Immature natural killer cell (primary cell): ENCODE results near the gene STAB2. TPM values are rescaled to one million over a fixed set of nuclear protein-coding genes. Genes with fewer than 3 reads are reported as not detected.

ENCODE experiments used
- DNase-seq, 3 donors: peaks; one replicate each; pipeline ENCODE4 v3.0.0; 2022; ENCODE audit warnings: mixed read lengths in 1 of 3
- H3K27ac Mint-ChIP-seq, 6 donors: one replicate each; pipeline ENCODE4 v1.8.0; 2020; ENCODE audit warnings: mixed read lengths in 6 of 6, mild to moderate bottlenecking in 5 of 6, inconsistent platforms in 4 of 6, moderate library complexity in 3 of 6
- H3K27me3 Mint-ChIP-seq, 3 donors: one replicate each; pipeline ENCODE4 v1.8.0; 2020 to 2021; ENCODE audit warnings: low read depth in 3 of 3, mild to moderate bottlenecking in 3 of 3, mixed read lengths in 3 of 3, moderate library complexity in 3 of 3, inconsistent platforms in 1 of 3
- H3K36me3 Mint-ChIP-seq, 3 donors: one replicate each; pipeline ENCODE4 v1.8.0; 2020; ENCODE audit warnings: mixed read lengths in 3 of 3, inconsistent platforms in 2 of 3, mild to moderate bottlenecking in 2 of 3
- H3K4me1 Mint-ChIP-seq, 2 donors: one replicate each; pipeline ENCODE4 v1.8.0; 2020; ENCODE audit warnings: inconsistent platforms in 2 of 2, mild to moderate bottlenecking in 2 of 2, mixed read lengths in 2 of 2, moderate library complexity in 1 of 2
- H3K4me3 Mint-ChIP-seq, 5 donors: one replicate each; pipeline ENCODE4 v1.8.0; 2020; ENCODE audit warnings: mild to moderate bottlenecking in 5 of 5, mixed read lengths in 5 of 5, inconsistent platforms in 3 of 5, moderate library complexity in 3 of 5
- H3K9me3 Mint-ChIP-seq, 6 donors: one replicate each; pipeline ENCODE4 v1.8.0; 2020; ENCODE audit warnings: mild to moderate bottlenecking in 6 of 6, mixed read lengths in 6 of 6, inconsistent platforms in 4 of 6, moderate library complexity in 3 of 6
- polyA plus RNA-seq, 3 donors: library from polyadenylated mRNA; unstranded; fragments of 300-500 nt; fragmentation: Illumina TruSeq; gene quantifications; one replicate each; pipeline ENCODE4 v1.2.3, GENCODE V29; 2021

Gene STAB2
- polyA plus RNA-seq, 3 donors from 2014 or later: not detected

- Mint-ChIP-seq H3K4me3 (no peak overlapping the region), H3K9me3 (no peaks in the 10 kb centered on the region), H3K36me3 (peaks cover 0 to 7% (median 0%) of the 10 kb centered on the region in 3 donors)
Measured at GRCh38 chr12:103812789-103813188, 225.7 kb downstream of the STAB2 start.

GRCh38 chr12:103813426-103813825 lies 226.4 kb downstream of the STAB2 start:
- DNase-seq: no peak
- Mint-ChIP-seq H3K4me1 (no peaks in the 10 kb centered on the region), H3K4me3 (no peak overlapping the region), H3K27me3 (peaks cover 0 to 4% (median 0%) of the 10 kb centered on the region in 3 donors), H3K36me3 (peaks cover 0 to 7% (median 0%) of the 10 kb centered on the region in 3 donors), H3K9me3 (no peaks in the 10 kb centered on the region), H3K27ac (no peak overlapping the region)

More at GRCh38 chr12:103812789-103813188, 225.7 kb downstream of the STAB2 start:
- Mint-ChIP-seq H3K4me1 (no peaks in the 10 kb centered on the region), H3K27me3 (peaks cover 0 to 4% (median 0%) of the 10 kb centered on the region in 3 donors), H3K27ac (no peak overlapping the region)
- DNase-seq: no peak

DNA sequence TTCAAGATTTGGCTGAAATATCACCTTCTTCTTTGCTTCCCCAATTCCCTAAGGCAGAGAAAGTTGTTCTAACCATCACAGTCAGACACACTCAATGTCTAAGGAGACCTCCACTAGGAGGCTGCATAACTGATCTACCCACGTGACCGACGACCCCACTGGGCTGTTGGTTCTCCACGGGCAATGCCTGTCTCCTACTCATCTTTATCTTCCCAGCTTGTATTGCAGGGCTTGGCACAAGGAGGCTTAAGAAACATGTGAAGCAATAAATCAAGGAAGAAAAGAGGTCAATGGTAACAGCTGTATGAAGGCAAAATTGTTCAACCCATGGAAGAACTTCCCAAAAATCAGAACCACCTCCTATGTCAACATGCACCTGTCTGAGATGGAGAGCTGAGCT lies 226.9 kb downstream of the STAB2 start:
- Mint-ChIP-seq H3K27ac (no peak overlapping the region), H3K9me3 (no peaks in the 10 kb centered on the region), H3K27me3 (peaks cover 0 to 4% (median 0%) of the 10 kb centered on the region in 3 donors), H3K36me3 (peaks cover 0 to 7% (median 0%) of the 10 kb centered on the region in 3 donors), H3K4me1 (no peaks in the 10 kb centered on the region), H3K4me3 (no peak overlapping the region)
- no peak for DNase-seq

DNA sequence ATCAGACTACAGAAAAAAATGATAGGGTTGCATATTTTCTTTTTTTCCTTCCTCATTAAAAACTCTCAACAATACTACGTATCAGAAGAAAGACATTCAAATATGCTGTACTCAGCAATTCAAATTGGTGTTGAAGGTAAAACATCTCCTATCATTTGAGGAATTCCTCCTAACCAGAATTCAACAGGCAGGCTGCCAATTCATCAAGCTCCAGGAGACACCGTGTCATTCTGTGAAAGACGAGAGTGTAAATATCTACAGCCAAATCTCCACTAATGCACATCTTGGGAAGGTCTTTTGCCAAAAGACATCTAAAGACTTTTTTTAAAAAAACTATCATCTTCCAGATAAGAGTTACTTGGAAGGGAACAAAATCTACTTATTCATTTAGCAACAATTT lies 227.4 kb downstream of the STAB2 start:
- Mint-ChIP-seq H3K27me3 (peaks cover 0 to 4% (median 0%) of the 10 kb centered on the region in 3 donors), H3K27ac (no peak overlapping the region), H3K4me1 (no peaks in the 10 kb centered on the region), H3K36me3 (peaks cover 0 to 7% (median 0%) of the 10 kb centered on the region in 3 donors), H3K4me3 (no peak overlapping the region), H3K9me3 (no peaks in the 10 kb centered on the region)
- no peak for DNase-seq

Other genes starting within 250 kb of the STAB2 start
- gene C12orf42, start 91.3 kb upstream of the STAB2 start, polyA plus RNA-seq: under 1 TPM in 2 of 3 donors, not detected in 1; 0.14 to 0.50 TPM